ENCODE data around the gene OR56A1. TPM values are rescaled to one million over a fixed set of nuclear protein-coding genes. Genes with fewer than 3 reads are reported as not detected.

OR56A1 gene
- total and polyA plus RNA-seq, 2 of the 4 experiments (the other 2 are of a cell fraction) = not detected

DNA sequence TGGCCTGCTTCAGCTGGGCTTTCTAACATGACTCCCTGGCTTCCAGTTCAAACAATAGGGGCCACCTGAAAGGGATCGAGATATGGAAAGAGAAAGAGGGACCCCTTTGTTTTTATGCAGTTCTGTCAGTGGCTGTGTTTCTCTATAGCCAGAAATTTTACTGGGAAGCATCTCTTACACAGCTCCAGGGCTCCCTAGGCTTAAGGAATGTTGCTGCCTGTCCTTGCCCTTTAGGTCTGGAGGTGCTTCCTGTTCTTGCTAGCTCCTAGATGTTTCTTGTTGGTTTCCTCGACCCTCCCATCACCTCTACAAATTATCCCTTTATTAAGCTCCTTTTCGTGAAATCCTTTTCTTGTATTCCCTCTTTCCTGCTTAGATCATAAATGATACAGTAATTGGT is 21.8 kb upstream of the OR56A1 start:
- intact Hi-C loops (cut with micrococcal nuclease) = no loop called here
- H3K9me1 ChIP-seq (ENCODE audit: insufficient read depth, low read length) = no peaks in the 10 kb centered on the region
- no peak overlapping the region for H2BK20ac ChIP-seq (ENCODE audit: low read depth, low read length)
- no peak overlapping the region for H2BK15ac ChIP-seq (ENCODE audit: low read depth, low read length)
- BruUV-seq (replicated peaks) = no TSS peak
- H2AFZ ChIP-seq (replicated peaks; ENCODE audit: low read length, poor library complexity) = no peak overlapping the region
- H3K36me3 ChIP-seq (ENCODE audit: control insufficient read depth, insufficient read depth, low read length) = no peaks in the 10 kb centered on the region
- H3K4me2 ChIP-seq (ENCODE audit: low read depth, low read length) = no peak overlapping the region
- H3K4me3 ChIP-seq (ENCODE audit: insufficient read depth, low read depth, low read length) = no peak overlapping the region
- H3K27ac ChIP-seq (ENCODE audit: insufficient read depth, low read length) = no peak overlapping the region
- no peak for ATAC-seq (ENCODE audit: low read depth)
- no peak overlapping the region for H4K8ac ChIP-seq (ENCODE audit: low read depth in 2 of 2, low read length in 2 of 2)
- H3K9ac ChIP-seq (ENCODE audit: low read depth, low read length) = no peak overlapping the region
- no peak overlapping the region for H3K14ac ChIP-seq (replicated peaks; ENCODE audit: low read depth, low read length)
- H4K91ac ChIP-seq (ENCODE audit: insufficient read depth, low read depth, low read length) = no peak overlapping the region
- H2BK5ac ChIP-seq (ENCODE audit: low read depth, low read length, poor library complexity, severe bottlenecking) = no peak overlapping the region
- no peak overlapping the region for H3K4ac ChIP-seq (ENCODE audit: low read depth, low read length)
- no peaks in the 10 kb centered on the region for H3K9me3 ChIP-seq (ENCODE audit: control insufficient read depth, insufficient read depth, low read length)
- H3K56ac ChIP-seq (ENCODE audit: extremely low read depth, insufficient read depth, low read length) = no peak overlapping the region
- H2AK5ac ChIP-seq (ENCODE audit: low read depth, low read length) = no peak overlapping the region
- ChIA-PET POLR2A (ENCODE audit: unreplicated experiment) (no interaction called here), CTCF (no interaction called here)
- H3K18ac ChIP-seq (ENCODE audit: low read depth, low read length) = no peak overlapping the region
- WGBS, 2 experiments (ENCODE audit: extremely low coverage in 2 of 2, insufficient read length in 1 of 2) = no CpG with 5 or more reads among the region's 3 CpGs
- dilution Hi-C loops (cut with HindIII; ENCODE audit: low sequenced_read_pairs, unreplicated experiment) = no loop called here
- H3K27me3 ChIP-seq (ENCODE audit: control insufficient read depth, insufficient read depth, low read length) = no peaks in the 10 kb centered on the region
- no peak overlapping the region for H2AK9ac ChIP-seq (replicated peaks; ENCODE audit: low read depth, low read length, poor library complexity)
- in situ Hi-C loops (cut with MboI; ENCODE audit: low sequenced_read_pairs) = no loop called here
- no peaks in the 10 kb centered on the region for H4K20me1 ChIP-seq (ENCODE audit: insufficient read depth, low read length)
- no peaks in the 10 kb centered on the region for H3K79me1 ChIP-seq (ENCODE audit: low read depth in 1 of 2, low read length in 2 of 2)
- H3K23ac ChIP-seq (ENCODE audit: low read depth, low read length) = no peak overlapping the region
- H3K4me1 ChIP-seq (ENCODE audit: control insufficient read depth, insufficient read depth, low read length) = no peaks in the 10 kb centered on the region
- no peak for DNase-seq
- no peak overlapping the region for H2BK120ac ChIP-seq (ENCODE audit: low read depth, low read length)
- TF ChIP-seq RAD21 (IDR thresholded peaks at IDR 0.05; ENCODE audit: low read length) (no peak), CHD1 (IDR thresholded peaks at IDR 0.05; ENCODE audit: low read depth, low read length) (no peak), MAFK (IDR thresholded peaks at IDR 0.05; ENCODE audit: low read depth, low read length) (no peak), NFE2L2 (IDR thresholded peaks at IDR 0.05; ENCODE audit: low read depth, low read length) (no peak), POLR2A (IDR thresholded peaks at IDR 0.05; ENCODE audit: low read depth, low read length) (no peak), SMC3 (IDR thresholded peaks at IDR 0.05; ENCODE audit: low read depth, low read length) (no peak), CEBPB (IDR thresholded peaks at IDR 0.05; ENCODE audit: low read depth, low read length) (no peak), RFX5 (IDR thresholded peaks at IDR 0.05; ENCODE audit: low read depth, low read length) (no peak), MXI1 (IDR thresholded peaks at IDR 0.05; ENCODE audit: borderline replicate concordance, low read depth, low read length) (no peak), FOS (IDR thresholded peaks at IDR 0.05; ENCODE audit: low read depth, low read length) (no peak), RCOR1 (IDR thresholded peaks at IDR 0.05; ENCODE audit: insufficient replicate concordance, low read length) (no peak), BHLHE40 (IDR thresholded peaks at IDR 0.05; ENCODE audit: low read depth, low read length) (no peak), MAZ (IDR thresholded peaks at IDR 0.05; ENCODE audit: borderline replicate concordance, low read depth, low read length) (no peak)
- TF ChIP-seq, protein P1, sequence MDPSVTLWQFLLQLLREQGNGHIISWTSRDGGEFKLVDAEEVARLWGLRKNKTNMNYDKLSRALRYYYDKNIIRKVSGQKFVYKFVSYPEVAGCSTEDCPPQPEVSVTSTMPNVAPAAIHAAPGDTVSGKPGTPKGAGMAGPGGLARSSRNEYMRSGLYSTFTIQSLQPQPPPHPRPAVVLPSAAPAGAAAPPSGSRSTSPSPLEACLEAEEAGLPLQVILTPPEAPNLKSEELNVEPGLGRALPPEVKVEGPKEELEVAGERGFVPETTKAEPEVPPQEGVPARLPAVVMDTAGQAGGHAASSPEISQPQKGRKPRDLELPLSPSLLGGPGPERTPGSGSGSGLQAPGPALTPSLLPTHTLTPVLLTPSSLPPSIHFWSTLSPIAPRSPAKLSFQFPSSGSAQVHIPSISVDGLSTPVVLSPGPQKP (IDR thresholded peaks at IDR 0.05; ENCODE audit: borderline replicate concordance, low read depth, low read length) = no peak
- TF ChIP-seq, protein P2, sequence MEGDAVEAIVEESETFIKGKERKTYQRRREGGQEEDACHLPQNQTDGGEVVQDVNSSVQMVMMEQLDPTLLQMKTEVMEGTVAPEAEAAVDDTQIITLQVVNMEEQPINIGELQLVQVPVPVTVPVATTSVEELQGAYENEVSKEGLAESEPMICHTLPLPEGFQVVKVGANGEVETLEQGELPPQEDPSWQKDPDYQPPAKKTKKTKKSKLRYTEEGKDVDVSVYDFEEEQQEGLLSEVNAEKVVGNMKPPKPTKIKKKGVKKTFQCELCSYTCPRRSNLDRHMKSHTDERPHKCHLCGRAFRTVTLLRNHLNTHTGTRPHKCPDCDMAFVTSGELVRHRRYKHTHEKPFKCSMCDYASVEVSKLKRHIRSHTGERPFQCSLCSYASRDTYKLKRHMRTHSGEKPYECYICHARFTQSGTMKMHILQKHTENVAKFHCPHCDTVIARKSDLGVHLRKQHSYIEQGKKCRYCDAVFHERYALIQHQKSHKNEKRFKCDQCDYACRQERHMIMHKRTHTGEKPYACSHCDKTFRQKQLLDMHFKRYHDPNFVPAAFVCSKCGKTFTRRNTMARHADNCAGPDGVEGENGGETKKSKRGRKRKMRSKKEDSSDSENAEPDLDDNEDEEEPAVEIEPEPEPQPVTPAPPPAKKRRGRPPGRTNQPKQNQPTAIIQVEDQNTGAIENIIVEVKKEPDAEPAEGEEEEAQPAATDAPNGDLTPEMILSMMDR (conservative IDR thresholded peaks at IDR 0.05; ENCODE audit: low read depth, low read length) = no peak
- TF ChIP-seq, protein P3, sequence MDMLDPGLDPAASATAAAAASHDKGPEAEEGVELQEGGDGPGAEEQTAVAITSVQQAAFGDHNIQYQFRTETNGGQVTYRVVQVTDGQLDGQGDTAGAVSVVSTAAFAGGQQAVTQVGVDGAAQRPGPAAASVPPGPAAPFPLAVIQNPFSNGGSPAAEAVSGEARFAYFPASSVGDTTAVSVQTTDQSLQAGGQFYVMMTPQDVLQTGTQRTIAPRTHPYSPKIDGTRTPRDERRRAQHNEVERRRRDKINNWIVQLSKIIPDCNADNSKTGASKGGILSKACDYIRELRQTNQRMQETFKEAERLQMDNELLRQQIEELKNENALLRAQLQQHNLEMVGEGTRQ (IDR thresholded peaks at IDR 0.05; ENCODE audit: low read depth, low read length) = no peak
- H4K5ac ChIP-seq (ENCODE audit: low read depth, low read length) = no peak overlapping the region

All from IMR-90 (cell line).